Panc1 (cell line): Measurements from ENCODE around the gene SDS.

Source experiments
- CTCF ChIP-seq: fragments of 450-650 bp; IDR thresholded peaks from 2 replicates; pipeline ENCODE4 v1.5.1; 2017; ENCODE audit warnings: mild to moderate bottlenecking
- POLR2AphosphoS5 ChIP-seq: IDR thresholded peaks from 2 replicates; pipeline ENCODE4 v1.6.1; 2012; ENCODE audit warnings: mild to moderate bottlenecking, low read depth, low read length, moderate library complexity
- REST ChIP-seq, 2 experiments: IDR thresholded peaks; 2 replicates each; pipeline ENCODE4 v1.6.1; 2011 to 2012; ENCODE audit warnings: low read depth in 2 of 2, control low read depth in 1 of 2, low read length in 1 of 2, mild to moderate bottlenecking in 1 of 2, moderate library complexity in 1 of 2; ENCODE audit not compliant: insufficient read depth in 1 of 2
- SIN3A ChIP-seq: IDR thresholded peaks from 2 replicates; pipeline ENCODE4 v1.6.1; 2012; ENCODE audit warnings: low read depth, mild to moderate bottlenecking, low read length, moderate library complexity, borderline replicate concordance; ENCODE audit not compliant: insufficient read depth
- TCF7L2 ChIP-seq: IDR thresholded peaks from 2 replicates; pipeline ENCODE4 v1.6.1; 2011; ENCODE audit warnings: mild to moderate bottlenecking, low read depth, low read length, inconsistent platforms

- no peak for TF ChIP-seq CTCF
- no peak for TF ChIP-seq POLR2AphosphoS5
- no peak for TF ChIP-seq TCF7L2
- TF ChIP-seq REST (IDR thresholded peaks at IDR 0.05; ENCODE audit: insufficient read depth in 1 of 2, low read depth in 2 of 2, low read length in 1 of 2) = no peak
- TF ChIP-seq SIN3A = no peak
These were observed 54.7 kb downstream of the SDS start for GRCh38 chr12:113348849-113349536.
